Measurements from ENCODE around the gene TSC22D2.

TSC22D2 gene

DNA sequence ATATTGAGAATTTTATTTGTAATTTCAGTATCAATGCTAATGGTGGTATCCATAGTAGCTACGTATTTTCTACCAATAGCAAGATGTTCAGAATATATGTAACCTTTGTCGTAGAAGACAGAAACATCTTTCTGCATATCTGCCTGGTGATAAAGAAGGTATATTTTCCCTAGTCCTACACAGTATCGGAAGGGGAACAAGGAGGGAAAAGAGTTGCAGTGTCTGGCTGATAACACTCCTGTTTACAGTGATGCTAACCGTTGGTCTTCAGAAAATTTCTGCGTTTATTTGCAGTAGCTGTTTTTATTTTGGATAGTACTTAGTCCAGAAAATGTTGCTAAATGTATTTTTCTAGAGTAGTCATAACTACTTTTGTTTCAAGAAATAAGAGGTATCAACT lies 25.2 kb downstream of the TSC22D2 start:
- no peak for FAIRE-seq
- TF ChIP-seq, protein P1, sequence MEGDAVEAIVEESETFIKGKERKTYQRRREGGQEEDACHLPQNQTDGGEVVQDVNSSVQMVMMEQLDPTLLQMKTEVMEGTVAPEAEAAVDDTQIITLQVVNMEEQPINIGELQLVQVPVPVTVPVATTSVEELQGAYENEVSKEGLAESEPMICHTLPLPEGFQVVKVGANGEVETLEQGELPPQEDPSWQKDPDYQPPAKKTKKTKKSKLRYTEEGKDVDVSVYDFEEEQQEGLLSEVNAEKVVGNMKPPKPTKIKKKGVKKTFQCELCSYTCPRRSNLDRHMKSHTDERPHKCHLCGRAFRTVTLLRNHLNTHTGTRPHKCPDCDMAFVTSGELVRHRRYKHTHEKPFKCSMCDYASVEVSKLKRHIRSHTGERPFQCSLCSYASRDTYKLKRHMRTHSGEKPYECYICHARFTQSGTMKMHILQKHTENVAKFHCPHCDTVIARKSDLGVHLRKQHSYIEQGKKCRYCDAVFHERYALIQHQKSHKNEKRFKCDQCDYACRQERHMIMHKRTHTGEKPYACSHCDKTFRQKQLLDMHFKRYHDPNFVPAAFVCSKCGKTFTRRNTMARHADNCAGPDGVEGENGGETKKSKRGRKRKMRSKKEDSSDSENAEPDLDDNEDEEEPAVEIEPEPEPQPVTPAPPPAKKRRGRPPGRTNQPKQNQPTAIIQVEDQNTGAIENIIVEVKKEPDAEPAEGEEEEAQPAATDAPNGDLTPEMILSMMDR (IDR thresholded peaks at IDR 0.05; ENCODE audit: insufficient read depth, missing control alignments): no peak
- DNase-seq (ENCODE audit: insufficient read length, low spot score): no peak

DNA sequence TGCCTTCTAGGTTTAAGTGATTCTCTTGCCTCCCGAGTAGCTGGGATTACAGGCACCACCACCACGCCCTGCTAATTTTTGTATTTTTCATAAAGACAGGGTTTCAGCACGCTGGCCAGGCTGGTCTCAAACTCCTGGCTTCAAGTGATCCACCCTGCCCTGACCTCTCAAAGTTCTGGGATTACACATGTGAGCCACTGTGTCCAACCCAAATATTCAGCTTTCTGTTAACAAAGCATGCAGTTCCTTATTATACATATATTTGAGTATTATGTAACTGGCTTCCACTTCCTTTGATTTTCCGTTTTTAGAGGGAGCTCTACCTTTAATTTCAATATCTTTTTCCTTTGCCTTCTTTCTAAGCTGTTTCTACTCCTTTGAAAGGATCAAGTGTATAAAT lies 26.1 kb downstream of the TSC22D2 start:
- TF ChIP-seq, protein P1 (IDR thresholded peaks at IDR 0.05; ENCODE audit: insufficient read depth, missing control alignments): no peak
- FAIRE-seq: no peak
- DNase-seq (ENCODE audit: insufficient read length, low spot score): no peak

DNA sequence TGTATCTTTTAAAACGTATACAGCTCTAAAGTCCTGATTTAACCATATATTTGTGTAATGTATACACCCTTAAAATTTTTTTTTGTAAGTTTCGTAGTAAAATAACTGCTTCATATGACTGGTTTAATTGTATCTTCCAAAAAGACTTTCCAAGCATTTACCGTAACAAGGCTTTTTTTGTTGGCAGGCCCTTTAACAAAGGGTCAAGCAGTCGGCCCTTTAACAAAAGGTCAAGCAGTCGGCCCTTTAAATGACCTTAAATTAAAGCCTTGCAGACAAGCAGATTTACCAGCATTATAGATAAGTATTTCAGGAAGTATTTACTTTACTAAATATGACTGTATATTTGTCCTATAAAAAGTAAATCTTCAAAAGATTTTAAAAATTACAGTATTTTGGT lies 28.1 kb downstream of the TSC22D2 start:
- DNase-seq (ENCODE audit: insufficient read length, low spot score) (no peak), FAIRE-seq (no peak)

DNA sequence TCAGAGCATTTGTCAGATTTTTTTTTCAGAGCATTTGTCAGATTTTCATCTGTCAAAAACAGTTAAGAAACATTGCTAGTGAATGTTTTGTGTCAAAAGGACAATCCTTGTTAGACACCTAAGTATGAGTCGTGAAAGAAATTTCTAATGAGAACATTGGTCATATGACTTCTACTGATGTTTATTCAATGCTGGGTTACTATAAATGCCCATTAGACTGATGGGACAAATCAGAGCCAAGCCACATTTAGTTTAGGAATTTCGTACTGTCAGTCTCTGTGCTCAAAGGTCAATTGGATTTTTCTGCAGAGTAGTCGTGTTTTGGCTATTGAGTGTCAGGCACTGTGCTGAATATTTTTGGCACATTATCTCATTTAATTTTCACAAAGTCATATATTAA lies 31.6 kb downstream of the TSC22D2 start:
- FAIRE-seq: no peak
- TF ChIP-seq, protein P1 (IDR thresholded peaks at IDR 0.05; ENCODE audit: insufficient read depth, missing control alignments): no peak
- no peak for DNase-seq (ENCODE audit: insufficient read length, low spot score)

More for the DNA sequence above, 28.1 kb downstream of the TSC22D2 start:
- TF ChIP-seq, protein P1 (IDR thresholded peaks at IDR 0.05; ENCODE audit: insufficient read depth, missing control alignments): no peak

DNA sequence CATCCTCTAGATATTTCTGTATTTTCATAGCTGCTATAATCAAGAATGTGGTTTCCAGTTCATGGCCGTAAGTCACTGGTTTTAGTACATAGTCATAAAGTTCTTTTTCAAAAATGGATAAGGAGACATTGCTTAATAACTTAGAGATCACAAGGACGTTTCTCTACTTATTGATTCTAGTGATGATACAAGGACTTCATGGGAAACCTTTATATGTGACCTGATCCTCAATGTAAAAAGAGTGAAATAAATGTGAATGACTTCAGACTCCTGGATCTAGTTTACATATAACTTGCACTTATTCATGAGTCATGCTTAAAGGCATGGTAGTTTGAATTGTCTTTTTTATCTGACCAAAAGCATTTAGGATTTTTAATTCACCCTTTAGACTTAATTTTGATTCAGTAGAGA lies 35.2 kb downstream of the TSC22D2 start:
- FAIRE-seq (no peak), DNase-seq (ENCODE audit: insufficient read length, low spot score) (no peak)
- TF ChIP-seq, protein P1 (IDR thresholded peaks at IDR 0.05; ENCODE audit: insufficient read depth, missing control alignments): no peak

DNA sequence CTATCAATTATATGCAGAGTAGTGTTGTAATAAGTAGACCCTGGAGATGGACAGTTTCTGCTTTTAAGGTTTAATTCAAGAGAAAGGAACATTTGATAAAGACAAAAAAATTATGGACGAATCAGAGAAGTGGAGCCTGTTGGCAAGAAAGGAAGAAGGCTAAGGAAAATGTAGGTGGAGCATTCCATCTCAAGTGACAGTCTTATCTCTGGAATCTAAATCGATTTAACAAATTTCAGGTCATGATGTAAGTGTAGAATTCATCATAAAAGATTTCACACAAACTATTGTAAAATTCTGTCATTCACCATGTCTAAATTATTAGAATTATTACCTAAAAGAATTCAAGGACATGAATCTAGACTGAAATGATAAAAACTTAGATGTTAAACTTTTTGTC lies 36.3 kb downstream of the TSC22D2 start:
- no peak for FAIRE-seq
- DNase-seq (ENCODE audit: insufficient read length, low spot score): no peak
- TF ChIP-seq, protein P1 (IDR thresholded peaks at IDR 0.05; ENCODE audit: insufficient read depth, missing control alignments): no peak

DNA sequence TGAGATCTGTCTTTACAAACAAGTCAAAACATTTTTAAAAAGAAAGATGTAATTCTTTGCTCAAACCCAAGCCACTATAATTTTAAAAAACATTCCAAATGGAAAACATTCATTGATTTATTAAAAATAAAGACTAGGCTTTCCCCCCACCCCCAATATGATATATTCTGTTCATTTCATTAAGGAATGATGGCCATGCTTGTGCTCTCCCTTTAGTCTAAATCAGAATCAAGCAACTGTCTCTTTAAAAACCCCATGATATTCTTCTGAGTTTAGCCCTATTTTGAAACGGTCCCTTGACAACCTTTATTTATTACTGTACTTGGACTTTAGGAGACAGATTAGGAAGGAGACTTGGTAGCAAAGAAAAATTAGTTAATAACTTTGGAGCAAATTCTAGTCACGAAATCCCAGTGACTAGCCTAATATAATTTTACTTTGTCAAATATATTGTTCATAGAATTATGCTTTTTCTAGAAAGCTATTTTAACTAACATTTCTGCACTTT lies 38.4 kb downstream of the TSC22D2 start:
- TF ChIP-seq, protein P1 (IDR thresholded peaks at IDR 0.05; ENCODE audit: insufficient read depth, missing control alignments): no peak
- DNase-seq (ENCODE audit: insufficient read length, low spot score): no peak
- FAIRE-seq: no peak
